HG03066 (cell line): ENCODE measurements around the gene CUEDC2.
A peak's percentile ranks its signal among the peaks of the same experiment; 100 is the strongest.

ENCODE experiments used
- ATAC-seq: cut with Tn5 transposase; IDR thresholded peaks from one replicate; pipeline ENCODE4 v1.9.1; 2021; ENCODE audit warnings: low read depth; ENCODE audit not compliant: unreplicated experiment

Gene CUEDC2

DNA sequence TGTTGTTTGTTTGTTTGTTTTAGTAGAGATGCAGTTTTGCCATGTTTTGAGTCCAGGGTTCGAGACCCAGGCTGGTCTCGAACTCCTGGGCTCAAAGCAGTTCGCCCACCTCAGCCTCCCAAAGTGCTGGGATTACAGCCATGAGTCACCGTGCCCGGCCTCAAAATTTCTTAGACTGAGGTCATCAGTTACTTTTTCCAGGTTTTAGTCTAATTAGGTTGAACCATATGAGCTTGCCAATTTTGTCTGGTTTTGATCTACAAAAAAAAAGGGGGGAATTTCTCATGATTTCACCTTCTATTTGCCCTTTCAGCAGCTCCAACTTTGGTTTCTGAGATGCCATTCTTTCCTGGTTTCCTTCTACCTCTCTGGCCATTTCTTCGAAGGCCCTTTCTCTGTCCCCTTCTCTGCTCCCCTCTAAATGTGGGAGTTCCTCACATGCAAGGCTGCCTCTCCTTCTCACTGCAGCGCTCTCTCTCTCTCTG, 5.5 kb downstream of the CUEDC2 start:
- no peak for ATAC-seq

DNA sequence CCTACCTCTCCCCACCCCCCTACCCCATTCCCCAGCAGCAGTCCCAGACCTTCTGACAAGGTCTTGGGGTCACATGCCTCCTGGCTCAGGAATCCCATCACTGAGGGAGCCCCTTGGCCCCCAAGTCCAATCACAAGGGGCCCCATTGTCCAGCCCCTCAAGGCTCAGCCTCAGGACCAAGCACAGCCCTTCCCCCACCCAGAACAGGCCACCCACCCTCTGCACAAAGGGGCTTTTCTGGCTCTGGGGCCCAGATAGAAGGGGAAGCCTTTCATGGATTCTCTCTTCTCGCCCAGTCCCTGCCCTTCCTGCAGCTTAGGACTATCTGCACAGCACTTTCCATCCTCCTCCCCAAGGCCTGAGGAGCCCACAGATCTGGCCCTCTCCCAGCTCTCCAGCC, 6.9 kb downstream of the CUEDC2 start:
- no peak for ATAC-seq

DNA sequence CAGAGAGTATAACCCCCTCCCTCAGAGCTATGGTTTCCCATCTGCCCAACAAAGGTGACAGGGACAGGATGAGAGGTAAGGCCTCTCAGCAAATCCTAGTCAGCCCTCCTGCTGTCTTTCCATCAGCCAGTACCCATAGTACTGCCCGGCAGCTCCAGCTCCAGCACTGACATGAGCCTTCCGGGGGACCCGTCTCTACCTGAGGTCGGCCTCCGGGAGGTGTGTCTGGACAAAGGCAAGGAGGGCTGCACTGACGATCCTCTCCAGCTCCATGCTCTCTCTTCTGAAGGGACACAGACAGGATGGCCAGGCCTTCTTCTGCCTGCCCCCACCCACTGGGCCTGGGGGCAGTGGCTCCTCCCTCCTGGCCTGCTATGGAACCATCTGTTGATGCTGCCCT, 7.5 kb downstream of the CUEDC2 start:
- ATAC-seq = no peak

DNA sequence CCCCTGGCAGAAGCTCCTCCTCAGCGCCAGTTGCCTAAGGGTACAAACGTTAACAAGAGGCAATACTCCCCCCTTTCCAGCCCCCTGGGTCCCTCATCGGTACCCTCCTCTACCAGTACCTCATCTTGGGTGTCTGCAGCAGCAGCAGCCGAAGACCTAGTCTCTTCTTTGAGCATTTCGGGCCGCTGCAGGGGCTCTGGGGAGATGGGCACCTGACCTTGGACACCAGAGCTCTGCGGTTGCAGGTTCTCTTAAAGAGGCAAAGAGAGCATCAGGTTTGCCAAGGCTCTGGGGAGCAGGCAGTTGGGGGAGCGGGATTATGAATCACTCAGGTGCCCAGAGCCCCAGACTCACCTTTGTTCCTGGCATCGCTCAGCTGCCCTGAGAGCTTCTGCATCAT, 8.2 kb downstream of the CUEDC2 start:
- ATAC-seq = no peak

DNA sequence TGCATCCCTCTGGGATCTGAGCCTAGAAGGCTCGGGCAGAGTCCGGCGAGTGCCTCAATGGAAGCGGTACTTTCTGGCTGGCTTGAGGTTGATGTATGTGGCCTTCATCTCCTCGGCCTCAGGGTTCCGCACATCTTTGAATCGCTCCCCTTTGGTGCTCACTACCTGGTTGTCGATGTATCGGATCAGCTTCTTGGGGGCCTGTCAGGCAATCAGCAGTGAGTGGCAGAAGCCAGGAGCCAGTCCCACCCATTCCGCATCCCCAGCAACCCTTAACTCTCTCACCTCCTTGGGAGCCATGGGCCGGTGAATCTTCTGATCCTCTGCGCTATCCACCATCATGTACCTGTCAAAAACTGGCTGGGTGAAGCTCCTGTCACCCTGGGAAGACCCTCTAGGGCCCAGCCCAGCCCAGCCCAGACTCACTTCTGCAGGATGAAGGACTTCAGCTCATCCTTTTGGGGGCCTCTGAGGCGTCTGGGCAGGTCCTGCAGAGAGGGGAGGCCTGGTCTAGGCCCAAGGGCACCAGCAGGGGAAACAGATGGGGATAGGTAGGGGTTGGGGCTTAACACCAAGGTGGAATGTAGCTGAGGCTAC, 8.9 kb downstream of the CUEDC2 start:
- ATAC-seq = no peak

DNA sequence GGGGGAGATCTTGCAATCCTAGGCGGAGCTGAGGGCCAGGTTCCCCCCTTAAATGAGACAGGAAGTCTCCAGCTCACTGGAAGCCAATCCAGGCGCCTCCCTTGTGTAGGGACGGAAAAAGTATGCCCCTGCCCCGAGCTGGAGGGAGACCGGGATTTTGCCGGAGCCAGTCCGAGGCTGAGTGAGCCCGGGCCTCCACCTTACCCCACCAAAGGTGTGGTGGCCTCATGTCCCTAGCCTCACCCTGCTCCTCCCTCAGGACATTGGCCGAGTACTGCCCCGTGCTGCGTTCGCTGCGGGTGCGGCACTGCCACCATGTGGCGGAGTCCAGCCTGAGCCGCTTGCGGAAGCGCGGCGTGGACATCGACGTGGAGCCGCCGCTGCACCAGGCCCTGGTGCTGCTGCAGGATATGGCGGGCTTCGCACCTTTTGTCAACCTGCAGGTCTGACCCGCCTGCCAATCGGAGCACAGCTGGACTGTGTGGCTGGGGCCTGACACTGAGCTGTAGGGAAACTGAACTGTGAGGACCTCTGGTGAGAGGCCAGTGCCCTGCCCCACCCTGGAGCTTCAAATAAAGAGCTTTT, 9.7 kb downstream of the CUEDC2 start:
- no peak for ATAC-seq

DNA sequence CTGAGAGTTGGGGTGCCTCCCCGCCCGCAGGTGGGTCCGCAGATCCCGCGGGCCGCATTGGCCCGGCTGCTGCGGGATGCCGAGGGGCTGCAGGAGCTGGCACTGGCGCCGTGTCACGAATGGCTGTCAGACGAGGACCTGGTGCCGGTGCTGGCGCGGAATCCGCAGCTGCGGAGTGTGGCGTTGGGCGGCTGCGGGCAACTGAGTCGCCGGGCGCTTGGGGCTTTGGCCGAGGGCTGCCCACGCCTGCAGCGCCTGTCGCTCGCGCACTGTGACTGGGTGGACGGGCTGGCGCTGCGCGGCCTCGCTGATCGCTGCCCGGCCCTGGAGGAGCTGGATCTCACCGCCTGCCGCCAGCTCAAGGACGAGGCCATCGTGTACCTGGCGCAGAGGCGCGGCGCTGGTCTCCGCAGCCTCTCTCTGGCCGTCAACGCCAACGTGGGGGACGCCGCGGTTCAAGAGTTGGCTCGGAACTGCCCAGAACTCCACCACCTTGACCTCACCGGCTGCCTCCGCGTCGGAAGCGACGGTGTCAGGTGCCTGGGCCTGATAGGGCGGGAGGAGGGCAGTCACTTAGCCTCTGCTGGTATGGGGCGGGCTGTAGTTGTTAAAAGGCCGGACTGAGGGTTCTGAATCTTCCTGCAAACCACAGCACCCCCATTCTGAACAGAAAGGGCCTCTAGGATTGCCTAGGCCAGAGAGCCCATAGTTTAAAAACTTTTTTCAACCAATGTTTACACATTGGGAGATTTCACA, 10.4 kb downstream of the CUEDC2 start:
- ATAC-seq = no peak

DNA sequence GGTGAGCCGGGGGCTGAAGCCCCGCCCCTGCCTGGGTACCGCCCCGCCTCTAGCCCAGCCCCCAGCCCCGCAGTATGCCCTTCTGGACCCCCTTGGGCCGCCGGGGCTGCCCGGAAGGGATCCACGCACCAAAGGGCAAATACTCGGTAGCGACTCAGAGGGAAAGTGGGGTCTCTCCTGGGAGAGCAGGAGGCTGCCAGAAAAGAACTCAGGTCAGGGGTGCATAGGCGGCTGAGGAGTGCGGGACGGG, 10.9 kb downstream of the CUEDC2 start:
- ATAC-seq = no peak

DNA sequence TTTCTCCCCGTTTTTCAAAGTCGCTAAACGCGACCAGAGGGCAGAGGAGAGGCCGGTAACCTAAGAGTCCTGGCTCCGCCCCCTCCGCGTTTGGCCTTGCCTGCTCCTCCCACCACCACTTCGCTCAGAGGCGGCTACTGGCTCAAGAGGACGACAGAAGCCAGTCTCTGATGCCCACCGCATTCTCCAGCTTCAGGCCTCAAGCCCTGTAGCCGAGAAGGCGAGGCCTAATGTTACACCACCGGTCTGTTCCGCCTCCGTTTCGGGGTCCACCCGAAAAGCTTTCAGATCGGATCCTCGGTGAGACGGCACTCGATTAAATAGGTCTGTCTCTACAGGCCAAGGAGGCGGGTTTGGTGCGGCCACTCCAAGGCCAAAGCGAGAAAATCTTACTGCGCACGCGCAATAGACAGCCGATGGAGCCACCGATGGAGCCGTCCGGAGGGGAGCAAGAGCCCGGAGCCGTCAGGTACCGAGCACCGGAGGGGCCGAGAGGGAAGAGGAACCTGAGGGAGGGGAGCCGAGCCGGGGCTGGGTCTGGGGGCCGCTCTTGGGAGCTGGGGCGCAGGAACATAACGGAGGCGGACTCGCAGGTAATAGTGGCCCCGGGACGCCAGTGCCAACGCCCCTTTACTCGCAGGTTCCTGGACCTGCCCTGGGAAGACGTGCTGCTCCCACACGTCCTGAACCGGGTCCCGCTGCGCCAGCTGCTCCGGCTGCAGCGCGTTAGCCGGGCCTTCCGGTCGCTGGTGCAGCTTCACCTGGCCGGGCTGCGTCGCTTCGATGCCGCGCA, 11.5 kb downstream of the CUEDC2 start, which contains the start of gene FBXL15:
Gene FBXL15, plus strand, starts transcription at position 123 of the 793 bp plus-strand sequence. Its CDS starts 294 bp downstream, at position 417.
- peak; percentile 66 for ATAC-seq

DNA sequence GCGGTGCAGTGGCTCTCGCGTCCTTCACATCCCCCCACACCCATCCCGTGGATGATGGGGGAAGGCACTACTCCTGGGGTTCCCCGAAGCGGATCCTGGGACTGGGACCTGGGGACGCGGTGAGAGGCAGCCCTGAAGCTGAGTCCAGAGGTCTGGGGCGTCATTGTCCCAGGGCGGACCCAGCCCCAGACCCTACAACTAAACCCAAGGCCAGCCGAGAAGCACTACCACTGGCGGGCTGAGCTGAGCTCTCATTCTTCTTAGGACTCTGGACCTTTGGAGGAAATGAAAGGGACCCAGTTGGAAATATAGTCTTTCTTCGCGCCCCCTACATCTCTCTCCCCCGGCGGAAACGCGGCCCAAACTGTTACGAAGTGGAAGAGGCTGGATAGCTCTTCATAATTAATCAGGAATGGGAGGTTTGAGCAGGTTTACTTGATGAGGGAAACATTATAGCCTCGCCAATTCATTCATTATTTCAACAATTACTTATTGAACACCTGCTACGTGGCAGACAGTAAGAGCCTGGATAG, 12.1 kb downstream of the CUEDC2 start:
- no peak for ATAC-seq

DNA sequence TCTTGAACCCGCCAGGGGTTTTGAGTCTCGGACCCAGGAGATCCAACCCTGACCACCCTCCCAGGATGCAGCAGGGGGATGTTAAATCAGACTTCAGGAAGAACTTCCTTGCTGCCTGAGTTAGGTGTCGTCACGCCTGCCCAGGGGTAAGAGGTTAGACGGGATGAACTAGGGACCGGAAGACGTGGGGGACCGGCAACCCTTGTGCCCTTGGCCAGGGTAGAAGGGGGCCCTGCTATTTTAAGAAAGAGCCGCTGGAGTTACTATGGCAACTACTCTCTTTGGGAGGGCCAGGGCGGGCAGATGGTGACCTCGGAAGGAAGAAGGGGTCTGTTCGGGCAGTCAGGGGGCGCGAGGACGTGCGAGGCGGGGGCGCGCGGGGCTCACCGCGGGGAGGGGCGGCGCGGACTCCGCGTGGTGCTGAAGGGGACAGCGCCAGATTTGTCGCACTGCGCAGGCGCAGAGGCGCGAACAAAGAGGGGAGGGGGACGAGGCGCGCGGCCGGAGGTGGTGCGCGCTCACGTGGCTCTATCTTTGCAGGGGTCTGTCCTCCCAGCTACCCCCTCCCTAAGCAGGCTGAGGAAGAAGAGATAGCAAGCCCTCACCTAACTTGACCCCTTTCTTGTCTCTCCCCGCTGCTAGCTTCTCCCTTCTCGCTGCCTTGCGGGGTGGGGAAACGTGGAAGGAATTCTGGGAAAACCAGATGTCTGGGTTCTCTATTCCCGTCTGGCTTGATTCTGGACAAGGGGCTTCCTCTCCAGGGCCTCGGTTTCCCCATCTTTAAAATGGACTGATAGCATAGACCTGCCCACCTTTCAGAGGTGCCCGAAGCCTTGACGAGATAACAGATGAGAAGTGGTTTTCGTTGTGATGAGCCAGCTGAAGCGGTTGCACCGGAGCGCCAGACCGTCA, 12.8 kb downstream of the CUEDC2 start:
- no peak for ATAC-seq

DNA sequence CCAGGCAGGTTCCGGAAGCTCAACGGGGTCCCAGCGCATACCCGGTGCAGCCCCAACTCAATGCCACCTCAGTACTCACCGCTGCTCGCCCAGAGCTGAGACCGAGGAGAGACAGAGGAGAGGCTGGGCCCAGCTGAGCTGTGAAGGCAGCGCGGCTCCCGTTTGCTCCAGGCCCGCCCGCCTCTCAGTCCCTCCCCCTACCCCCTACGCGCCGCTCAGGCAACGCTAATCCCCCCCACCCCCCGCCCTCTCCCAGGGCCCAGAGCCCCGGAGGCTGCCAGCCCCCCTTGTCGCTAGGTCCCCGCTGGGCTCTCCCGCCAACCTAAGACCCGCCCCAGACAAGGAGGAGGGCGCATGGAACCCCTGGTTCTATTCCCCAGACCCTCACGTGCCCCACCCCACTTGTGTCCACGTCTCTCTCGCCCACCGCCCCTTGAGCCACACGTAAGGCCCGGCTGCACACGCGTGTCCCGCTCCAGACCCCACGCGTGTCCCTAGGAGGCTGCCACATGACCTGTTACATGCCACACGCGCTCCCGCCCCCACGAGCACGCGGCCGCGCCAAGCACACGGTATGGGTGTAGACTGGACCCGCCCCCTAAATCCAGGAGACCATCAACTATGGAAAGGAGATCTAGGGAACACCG, 13.6 kb downstream of the CUEDC2 start, which contains the start of gene PSD:
Gene PSD, minus strand, starts transcription at position 164 of the 647 bp plus-strand sequence. CDS start 1,747 bp downstream, outside the sequence.
- no peak for ATAC-seq

DNA sequence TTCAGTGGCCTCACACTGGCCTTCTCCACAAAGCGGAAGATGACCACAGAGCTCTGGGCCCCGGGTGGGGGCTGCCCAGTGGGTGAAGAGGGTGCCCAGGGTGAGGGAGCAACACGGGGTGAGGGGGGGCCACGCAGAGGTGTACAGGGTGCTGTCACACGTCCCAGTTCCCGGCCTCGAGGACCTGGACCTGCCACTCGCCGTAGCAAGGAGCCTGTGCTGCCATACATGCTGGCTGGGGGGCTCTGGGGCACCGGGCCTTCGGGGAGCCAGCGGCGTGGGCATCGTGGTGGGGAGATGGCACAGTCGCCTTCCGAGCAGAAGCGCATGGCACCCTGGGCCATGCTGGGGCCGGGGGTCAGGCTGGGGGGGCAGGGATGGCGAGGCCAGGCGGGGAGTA, 15.7 kb downstream of the CUEDC2 start:
- no peak for ATAC-seq

DNA sequence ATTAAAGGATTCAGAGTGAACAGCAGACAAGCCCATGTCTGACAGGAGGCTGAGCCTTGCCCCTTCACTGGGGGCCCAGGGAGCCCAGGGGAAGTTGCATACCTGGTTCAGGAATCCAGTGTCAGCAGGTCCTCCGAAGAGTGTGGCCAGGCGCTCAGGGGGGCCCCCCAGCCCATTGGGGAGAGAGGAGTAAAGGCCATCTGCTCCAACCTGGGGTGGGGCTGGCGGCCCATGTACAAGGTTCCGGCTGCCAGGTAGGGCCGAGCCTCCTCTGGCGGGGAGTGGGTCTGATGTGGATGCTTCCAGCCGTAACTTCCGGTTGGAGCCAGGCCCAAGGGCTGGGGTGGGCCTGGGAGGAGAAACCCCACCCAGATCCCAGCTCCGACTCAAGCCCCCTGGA, 16.1 kb downstream of the CUEDC2 start:
- ATAC-seq = no peak

DNA sequence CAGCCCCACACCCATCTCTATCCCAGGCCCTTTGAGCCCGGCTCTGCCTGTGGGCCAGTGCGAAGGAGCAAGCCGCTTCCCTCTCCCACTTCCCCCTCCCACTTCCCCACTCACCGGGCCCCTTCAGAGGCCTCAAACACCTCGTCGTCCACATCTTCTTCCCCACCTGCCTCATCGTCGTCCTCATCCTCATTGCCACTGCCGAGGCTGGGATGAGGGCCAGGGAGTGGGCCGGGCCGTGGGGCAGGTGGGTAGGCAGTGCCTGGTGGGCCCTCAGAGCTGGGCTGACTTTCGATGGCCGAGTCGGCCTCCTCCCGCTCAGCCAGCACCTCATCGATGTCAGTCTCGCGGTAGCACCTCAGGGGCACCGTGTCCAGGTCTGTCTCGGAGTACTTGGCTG, 17.6 kb downstream of the CUEDC2 start:
- no peak for ATAC-seq

DNA sequence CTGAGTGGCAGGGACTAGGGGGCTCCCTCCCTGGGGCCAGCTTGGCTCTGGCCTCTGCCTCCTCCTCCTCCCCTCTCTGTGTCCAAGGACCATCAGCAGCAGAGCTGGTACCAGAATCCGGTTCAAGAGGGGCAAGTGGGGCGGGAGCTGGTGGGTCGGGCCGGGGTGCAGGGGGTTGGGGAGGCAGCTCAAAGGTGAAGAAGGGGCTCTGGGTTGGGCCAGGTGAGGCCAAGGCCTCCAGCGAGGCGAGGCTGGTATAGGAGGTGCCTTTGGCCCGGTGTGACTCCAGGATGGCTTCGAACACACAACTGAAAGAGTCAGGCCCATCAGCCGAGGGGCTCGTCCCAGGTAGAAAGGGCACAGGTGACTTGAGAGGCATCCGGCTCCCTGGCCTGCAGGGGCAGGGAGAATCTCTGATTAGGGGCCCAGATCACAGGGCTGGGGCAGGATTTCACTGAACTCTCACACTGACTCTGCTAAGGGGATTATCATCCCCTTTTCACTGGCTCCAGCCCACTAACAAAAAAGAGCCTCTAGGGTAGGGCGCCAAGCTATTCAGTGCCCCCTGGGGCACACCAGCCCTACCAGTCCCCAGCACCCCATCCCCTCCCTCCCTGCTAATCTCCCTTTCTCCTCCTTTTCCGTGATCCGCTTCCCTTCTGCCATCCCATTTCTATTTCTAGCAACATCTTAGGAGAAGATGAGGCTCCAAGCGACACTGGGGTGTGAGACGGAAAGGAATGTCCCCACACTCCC, 18.4 kb downstream of the CUEDC2 start:
- no peak for ATAC-seq

DNA sequence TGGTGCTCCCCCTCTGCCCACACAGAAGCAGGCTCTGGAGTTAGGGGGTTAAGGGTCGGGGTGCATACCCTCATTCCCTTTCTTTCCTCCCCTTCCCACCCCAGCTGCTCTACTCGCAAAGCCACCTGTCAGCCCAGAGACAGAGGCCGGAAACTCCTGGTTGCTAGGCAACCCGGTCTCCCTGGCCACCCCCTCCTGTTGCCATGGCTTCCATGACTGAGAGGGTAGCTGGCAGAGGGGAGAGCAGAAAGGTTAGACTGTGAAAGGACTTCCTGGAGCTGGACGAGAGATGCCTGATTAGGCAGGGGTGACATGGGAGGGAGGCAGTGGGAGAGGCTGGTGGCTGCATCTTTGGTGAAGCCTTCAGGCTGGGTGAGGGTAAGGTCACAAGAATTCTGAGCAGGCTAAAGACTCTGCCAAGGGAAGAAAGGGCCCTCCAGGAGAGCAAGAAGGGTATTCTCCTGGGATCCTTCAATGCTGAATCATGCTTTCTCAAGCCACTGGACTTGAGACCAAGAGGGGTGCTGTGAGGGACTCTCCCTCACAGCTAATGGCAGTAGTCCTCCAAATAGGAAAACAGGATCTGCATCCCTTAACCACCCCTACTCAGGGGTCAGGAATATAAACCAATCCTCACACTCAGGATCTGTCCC, 19.2 kb downstream of the CUEDC2 start:
- no peak for ATAC-seq

DNA sequence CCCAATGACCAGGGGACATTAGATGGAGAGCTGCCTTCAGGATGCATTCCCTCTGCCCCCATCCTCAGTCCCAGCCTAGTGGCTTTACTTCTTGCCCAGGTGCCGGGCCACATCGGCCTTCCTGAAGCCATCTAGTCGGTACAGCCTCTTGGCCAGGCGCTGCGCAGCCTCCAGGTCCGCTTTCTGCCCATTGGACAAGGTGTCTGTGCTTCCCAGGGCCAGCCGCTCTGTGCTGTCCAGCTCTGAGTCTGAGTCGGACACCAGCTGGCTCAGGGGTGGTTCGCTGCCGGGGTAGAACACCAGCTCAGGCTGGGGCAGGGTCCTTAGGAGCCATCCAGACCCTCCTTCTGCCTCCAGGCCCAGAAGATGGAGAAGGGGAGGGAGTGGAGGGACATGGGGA, 20.1 kb downstream of the CUEDC2 start:
- ATAC-seq = no peak
